Loucy (cell line): ENCODE results near the gene GAS2L1.

Experiments used
- EZH2phosphoT487 ChIP-seq: fragments of 200-600 bp; IDR thresholded peaks from 2 replicates; pipeline ENCODE4 v1.6.1; 2018; ENCODE audit warnings: antibody characterized with exemption, mild to moderate bottlenecking, moderate library complexity, borderline replicate concordance
- TF ChIP-seq, protein P1 (sequence below): fragments of 200-600 bp; sonication (generic); conservative IDR thresholded peaks from 2 replicates; pipeline ENCODE4 v1.5.1; 2014; ENCODE audit warnings: mild to moderate bottlenecking, antibody characterized with exemption, low read length

GRCh38 chr22:29270475-29271271, 35.8 kb upstream of the GAS2L1 start:
- TF ChIP-seq, protein P1, sequence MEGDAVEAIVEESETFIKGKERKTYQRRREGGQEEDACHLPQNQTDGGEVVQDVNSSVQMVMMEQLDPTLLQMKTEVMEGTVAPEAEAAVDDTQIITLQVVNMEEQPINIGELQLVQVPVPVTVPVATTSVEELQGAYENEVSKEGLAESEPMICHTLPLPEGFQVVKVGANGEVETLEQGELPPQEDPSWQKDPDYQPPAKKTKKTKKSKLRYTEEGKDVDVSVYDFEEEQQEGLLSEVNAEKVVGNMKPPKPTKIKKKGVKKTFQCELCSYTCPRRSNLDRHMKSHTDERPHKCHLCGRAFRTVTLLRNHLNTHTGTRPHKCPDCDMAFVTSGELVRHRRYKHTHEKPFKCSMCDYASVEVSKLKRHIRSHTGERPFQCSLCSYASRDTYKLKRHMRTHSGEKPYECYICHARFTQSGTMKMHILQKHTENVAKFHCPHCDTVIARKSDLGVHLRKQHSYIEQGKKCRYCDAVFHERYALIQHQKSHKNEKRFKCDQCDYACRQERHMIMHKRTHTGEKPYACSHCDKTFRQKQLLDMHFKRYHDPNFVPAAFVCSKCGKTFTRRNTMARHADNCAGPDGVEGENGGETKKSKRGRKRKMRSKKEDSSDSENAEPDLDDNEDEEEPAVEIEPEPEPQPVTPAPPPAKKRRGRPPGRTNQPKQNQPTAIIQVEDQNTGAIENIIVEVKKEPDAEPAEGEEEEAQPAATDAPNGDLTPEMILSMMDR, result no peak
- no peak for TF ChIP-seq EZH2phosphoT487
